Measurements from ENCODE around the gene FASLG. TPM values are rescaled to one million over a fixed set of nuclear protein-coding genes. Genes with fewer than 3 reads are reported as not detected.

Gene FASLG
- total RNA-seq, 4 donors from 2014 or later: not detected

GRCh38 chr1:172656576-172656975 is 2.3 kb upstream of the FASLG start:
- intact Hi-C loops (cut with DNase I; ENCODE audit: low total_unique reads): no loop called here
- 75 to 85% methylated on average over 6 of the region's 6 CpGs for WGBS, 2 donors
- TF ChIP-seq POLR2A (IDR thresholded peaks at IDR 0.05): no peak
- TF ChIP-seq CTCF (IDR thresholded peaks at IDR 0.05): no peak
- no peak for DNase-seq (ENCODE audit: low spot score in 2 of 2)
- H3K4me3 ChIP-seq (ENCODE audit: low read depth, poor library complexity, severe bottlenecking): no peak overlapping the region

GRCh38 chr1:172657586-172657985 is 1.3 kb upstream of the FASLG start:
- TF ChIP-seq POLR2A (IDR thresholded peaks at IDR 0.05): no peak
- no peak for TF ChIP-seq CTCF (IDR thresholded peaks at IDR 0.05)
- no peak overlapping the region for H3K4me3 ChIP-seq (ENCODE audit: low read depth, poor library complexity, severe bottlenecking)
- intact Hi-C loops (cut with DNase I; ENCODE audit: low total_unique reads): no loop called here
- no peak for DNase-seq (ENCODE audit: low spot score in 2 of 2)
- 82 to 94% methylated on average over 1 of the region's 1 CpG for WGBS, 2 donors

- no peak for DNase-seq (ENCODE audit: low spot score in 2 of 2)
- intact Hi-C loops (cut with DNase I; ENCODE audit: low total_unique reads): no loop called here
- H3K4me3 ChIP-seq (ENCODE audit: low read depth, poor library complexity, severe bottlenecking): no peak overlapping the region
- TF ChIP-seq CTCF (IDR thresholded peaks at IDR 0.05) (no peak), POLR2A (IDR thresholded peaks at IDR 0.05) (no peak)
- 68 to 80% methylated on average over 3 of the region's 3 CpGs for WGBS, 2 donors
Measured at GRCh38 chr1:172661107-172661506, 2.2 kb downstream of the FASLG start.

- no peak for TF ChIP-seq CTCF (IDR thresholded peaks at IDR 0.05)
- no peak for TF ChIP-seq POLR2A (IDR thresholded peaks at IDR 0.05)
- H3K4me3 ChIP-seq (ENCODE audit: low read depth, poor library complexity, severe bottlenecking): no peak overlapping the region
- peak; percentile 32 to 89 for DNase-seq (ENCODE audit: low spot score in 2 of 2)
- 22 to 33% methylated on average over 14 of the region's 14 CpGs for WGBS, 2 donors
- intact Hi-C loops (cut with DNase I; ENCODE audit: low total_unique reads): no loop called here
Measured at GRCh38 chr1:172662464-172663109, 3.7 kb downstream of the FASLG start.

GRCh38 chr1:172663732-172664131 is 4.8 kb downstream of the FASLG start:
- 84 to 87% methylated on average over 3 of the region's 3 CpGs for WGBS, 2 donors
- intact Hi-C loops (cut with DNase I; ENCODE audit: low total_unique reads): no loop called here
- no peak for DNase-seq (ENCODE audit: low spot score in 2 of 2)
- TF ChIP-seq POLR2A (IDR thresholded peaks at IDR 0.05): no peak
- no peak for TF ChIP-seq CTCF (IDR thresholded peaks at IDR 0.05)
- H3K4me3 ChIP-seq (ENCODE audit: low read depth, poor library complexity, severe bottlenecking): no peak overlapping the region

GRCh38 chr1:172668097-172668496 is 9.2 kb downstream of the FASLG start:
- no peak for TF ChIP-seq CTCF (IDR thresholded peaks at IDR 0.05)
- TF ChIP-seq POLR2A (IDR thresholded peaks at IDR 0.05): no peak
- no peak for DNase-seq (ENCODE audit: low spot score in 2 of 2)
- intact Hi-C loops (cut with DNase I; ENCODE audit: low total_unique reads): no loop called here
- 83 to 90% methylated on average over 3 of the region's 3 CpGs for WGBS, 2 donors
- no peak overlapping the region for H3K4me3 ChIP-seq (ENCODE audit: low read depth, poor library complexity, severe bottlenecking)

Data from lower leg skin (tissue), 4 donors.